Mesenteric fat pad (tissue), 1 donor: Measurements from ENCODE around the gene PRSS57. TPM values are rescaled to one million over a fixed set of nuclear protein-coding genes. Genes with fewer than 3 reads are reported as not detected.
A peak's percentile ranks its signal among the peaks of the same experiment; 100 is the strongest.

Experiments used
- DNase-seq: peaks from one replicate; pipeline ENCODE4 v3.0.0-alpha.2; 2020; ENCODE audit warnings: low spot score
- total RNA-seq: library from RNA; stranded (reverse); fragmentation: NEBNext Ultra II Directional; extraction: Animal tissue kit (Norgen Biotek cat#: 25700); gene quantifications from one replicate; pipeline ENCODE4 v1.2.1, GENCODE V29; 2021
- donor health status: DM: yes; HTN: yes; CAD: no.

The PRSS57 gene
- total RNA-seq, 1 donor from 2014 or later = not detected

DNA sequence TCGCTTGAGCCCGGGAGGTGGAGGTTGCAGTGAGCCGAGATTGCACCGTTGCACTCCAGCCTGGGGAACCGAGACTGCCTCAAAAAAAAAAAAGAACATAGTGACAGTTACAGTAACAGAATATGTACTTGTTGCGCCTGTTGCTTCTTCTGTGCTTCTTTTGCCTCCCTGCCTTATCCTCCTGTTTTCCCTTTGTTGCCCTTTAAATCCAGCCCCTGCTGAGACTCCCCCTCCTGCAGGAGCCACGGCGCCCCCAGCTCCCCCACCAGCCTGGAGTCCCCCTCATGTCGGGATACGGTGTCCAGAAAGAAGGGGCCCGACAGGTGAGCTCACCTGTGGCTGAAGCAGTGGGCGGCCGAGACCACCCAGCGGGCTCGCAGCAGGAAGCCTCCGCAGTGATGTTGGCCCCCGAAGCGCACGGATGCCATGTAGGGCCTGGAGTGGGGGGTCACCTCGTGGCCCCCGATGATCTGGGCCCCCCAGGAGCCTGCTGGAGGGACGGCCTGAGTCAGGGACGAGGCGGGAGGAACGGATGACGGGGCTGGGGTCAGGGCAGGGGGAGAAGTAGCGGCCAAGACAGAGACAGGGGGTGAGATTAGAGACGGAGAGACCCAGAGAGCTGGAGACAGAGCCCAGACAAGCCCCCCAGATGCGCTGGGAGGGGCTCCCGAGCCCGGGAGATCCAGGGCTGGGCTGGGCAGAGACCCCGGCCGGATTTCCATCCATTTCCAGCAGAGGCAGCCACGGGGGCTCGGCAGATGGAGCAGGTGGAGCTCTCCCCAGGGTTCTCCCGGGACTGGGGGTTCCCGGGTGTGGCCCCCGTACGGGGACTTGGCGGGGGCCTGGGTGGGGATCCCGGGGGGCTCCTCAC lies 536 bp downstream of the PRSS57 start:
- no peak for DNase-seq

DNA sequence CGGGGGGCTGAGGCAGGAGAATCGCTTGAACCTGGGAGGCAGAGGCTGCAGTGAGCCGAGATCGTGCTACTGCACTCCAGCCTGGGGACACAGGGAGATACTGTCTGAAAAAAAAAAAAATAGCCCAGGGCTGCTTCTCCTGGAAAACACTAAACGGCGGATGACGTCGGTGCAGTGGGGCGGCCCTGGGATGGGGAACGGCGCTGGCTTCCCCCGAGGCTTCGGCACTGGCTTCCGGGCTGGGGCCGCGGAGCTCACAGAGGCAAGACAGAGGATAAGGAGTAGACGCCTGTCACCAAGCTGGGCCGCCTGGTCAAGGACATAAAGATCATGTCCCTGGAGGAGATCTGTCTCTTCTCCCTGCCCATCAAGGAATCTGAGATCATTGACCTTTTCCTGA lies 5.0 kb downstream of the PRSS57 start:
- DNase-seq = no peak

DNA sequence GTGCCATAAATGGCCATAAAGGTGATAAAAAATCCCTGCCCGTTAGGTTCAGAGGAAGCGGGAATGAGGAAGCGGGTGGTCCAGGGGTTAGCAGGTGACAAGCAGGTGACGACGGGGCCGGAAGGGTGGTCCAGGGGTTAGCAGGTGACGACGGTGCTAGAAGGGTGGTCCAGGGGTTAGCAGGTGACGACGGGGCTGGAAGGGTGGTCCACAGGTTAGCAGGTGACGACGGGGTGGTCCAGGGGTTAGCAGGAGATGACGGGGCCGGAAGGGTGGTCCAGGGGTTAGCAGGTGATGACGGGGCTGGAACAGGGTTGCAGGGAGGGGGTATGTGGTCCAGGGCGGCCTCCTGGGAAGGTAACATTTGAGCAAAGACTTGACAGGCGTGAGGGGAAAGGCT lies 6.3 kb downstream of the PRSS57 start:
- no peak for DNase-seq

DNA sequence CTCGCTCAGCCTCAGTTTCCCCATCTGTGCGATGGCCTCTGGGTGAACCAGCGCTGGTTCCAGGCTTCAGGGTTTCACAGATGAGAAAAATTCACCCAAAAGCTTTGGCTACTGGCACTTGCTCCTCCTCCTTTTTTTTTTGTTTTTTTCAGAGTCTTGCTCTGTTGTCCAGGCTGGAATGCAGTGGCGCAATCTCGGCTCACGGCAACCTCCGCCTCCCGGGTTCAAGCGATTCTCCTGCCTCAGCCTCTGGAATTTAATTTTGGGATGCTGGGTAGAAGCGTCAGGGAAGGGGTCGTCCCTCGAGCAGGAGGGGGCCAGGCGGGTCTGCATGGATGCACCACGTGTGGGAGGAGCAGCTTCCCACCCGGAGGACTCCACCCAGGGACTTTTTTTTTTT lies 7.0 kb downstream of the PRSS57 start:
- no peak for DNase-seq

DNA sequence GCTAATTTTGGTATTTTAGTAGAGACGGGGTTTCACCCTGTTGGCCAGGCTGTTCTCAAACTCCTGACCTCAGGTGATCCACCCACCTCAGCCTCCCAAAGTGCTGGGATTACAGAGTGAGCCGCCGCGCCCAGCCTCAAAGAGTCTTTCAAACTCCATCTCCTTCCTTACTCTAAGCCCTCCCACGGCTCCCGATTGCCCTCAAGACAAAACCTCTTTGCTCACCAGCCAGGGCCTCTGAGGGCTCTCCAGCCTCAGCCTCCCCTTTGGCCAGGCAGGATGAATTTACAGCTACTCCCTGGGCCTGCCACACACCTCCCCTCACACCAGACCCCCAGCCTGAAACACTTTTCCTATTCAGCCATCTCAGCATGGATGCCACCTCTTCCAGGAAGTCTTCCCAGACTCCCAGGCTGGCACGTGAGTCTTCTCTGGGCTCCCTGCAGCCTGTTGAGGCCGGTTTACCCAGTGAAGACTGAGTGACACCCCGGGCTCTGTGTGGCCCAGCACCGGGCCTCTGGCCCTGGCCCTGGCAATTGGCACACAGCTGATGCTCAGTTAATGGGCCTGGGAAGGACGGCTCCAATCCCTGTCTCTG lies 7.6 kb downstream of the PRSS57 start:
- no peak for DNase-seq

DNA sequence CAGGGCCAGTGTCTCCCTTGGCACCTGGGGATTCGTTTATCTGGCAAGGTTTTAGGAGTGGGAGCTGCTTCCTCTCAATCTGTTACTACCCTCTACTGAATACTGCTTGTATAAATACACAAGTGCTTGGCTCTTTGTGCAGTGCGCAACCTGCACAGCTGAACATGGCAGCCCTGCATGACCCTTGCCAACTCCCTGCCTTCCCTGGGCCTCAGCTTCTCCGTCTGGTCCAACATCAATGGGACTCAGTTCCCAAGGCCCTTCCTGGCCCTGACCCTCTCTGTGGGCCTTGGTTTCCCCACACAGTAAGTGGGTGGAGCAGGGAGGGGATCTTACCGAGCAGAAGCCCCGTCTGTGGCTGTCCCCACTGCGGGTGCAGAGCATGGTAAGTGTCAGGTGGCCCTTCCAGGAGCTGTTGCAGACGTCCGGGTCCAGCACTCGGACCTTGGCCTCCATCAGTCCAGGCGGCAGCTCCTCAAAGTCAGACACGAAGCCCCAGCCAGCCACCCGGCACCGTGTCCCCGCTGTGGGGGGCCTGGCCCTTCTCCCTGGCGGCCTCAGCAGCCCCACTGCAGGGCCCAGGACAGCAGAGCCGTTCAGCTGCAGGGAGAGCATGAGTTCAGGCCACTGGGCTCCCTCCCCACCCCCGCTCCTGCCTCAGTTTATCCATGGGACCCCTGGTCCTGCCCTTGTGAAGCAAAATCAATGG lies 8.5 kb downstream of the PRSS57 start:
- no peak for DNase-seq

DNA sequence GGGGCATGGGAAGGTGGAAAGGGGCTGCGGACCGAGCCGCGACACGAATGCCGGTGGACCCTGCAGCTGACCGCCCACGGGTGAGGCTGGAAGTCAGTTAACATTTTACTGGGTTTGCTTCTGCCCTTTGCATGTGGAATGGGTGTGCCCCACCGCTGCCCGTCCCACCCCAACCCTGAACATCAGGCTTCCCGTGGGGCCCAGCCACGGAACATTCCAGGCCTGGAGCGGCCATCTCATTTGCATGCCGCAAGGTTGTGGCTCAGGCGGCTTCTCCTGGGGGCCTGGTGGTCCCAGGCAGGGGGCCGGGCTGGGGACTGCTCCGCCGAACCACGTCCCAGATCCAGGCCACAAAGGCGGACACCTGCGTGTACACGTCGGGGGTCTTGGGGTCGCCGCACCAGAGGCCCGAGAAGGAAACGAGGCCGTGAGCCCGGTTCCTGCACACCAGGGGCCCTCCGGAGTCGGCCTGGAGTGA lies 9.8 kb downstream of the PRSS57 start:
- no peak for DNase-seq

DNA sequence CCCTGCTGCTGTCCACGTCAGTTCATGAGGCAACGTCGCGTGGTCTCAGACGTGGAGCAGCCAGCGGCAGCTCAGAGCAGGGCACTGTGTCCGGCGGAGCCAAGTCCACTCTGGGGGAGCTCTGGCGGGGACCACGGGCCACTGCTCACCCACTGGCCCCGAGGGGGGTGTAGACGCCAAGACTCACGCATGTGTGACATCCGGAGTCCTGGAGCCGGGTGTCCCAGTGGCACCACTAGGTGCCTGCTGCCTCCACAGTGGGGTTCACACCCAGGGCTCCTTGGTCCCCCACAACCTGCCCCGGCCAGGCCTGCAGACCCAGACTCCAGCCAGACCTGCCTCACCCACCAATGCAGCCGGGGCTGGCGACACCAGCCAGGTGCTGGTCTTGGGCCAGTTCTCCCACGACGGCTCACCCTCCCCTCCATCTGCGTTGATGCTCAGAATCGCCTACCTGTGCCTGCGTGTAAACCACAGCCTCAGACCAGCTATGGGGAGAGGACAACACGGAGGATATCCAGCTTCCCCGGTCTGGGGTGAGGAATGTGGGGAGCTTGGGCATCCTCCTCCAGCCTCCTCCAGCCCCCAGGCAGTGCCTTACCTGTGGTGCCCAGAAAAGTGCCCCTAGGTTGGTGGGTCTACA lies 12.5 kb downstream of the PRSS57 start:
- no peak for DNase-seq

DNA sequence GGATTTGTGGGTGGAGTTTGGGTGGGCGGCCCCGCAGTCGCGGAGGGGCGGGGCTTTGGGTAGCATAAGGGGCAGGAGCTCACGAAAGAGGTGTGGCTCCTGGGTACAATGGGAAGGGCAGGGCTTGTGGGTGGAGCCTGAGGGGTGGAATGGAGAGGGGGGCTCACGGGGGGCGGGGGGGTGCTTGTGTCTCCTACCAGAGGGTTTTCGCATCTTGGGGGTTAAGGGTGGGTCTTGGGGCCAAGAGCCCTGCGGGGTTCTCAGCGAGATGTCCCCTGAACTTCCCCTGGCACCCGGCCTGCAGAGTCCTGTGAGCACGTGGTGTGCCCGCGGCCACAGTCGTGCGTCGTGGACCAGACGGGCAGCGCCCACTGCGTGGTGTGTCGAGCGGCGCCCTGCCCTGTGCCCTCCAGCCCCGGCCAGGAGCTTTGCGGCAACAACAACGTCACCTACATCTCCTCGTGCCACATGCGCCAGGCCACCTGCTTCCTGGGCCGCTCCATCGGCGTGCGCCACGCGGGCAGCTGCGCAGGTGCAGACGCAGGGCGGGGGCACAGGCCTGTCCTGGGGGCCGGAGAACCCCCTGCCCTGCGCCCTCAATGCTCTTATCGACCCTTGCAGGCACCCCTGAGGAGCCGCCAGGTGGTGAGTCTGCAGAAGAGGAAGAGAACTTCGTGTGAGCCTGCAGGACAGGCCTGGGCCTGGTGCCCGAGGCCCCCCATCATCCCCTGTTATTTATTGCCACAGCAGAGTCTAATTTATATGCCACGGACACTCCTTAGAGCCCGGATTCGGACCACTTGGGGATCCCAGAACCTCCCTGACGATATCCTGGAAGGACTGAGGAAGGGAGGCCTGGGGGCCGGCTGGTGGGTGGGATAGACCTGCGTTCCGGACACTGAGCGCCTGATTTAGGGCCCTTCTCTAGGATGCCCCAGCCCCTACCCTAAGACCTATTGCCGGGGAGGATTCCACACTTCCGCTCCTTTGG lies 13.9 kb downstream of the PRSS57 start:
- DNase-seq = no peak

DNA sequence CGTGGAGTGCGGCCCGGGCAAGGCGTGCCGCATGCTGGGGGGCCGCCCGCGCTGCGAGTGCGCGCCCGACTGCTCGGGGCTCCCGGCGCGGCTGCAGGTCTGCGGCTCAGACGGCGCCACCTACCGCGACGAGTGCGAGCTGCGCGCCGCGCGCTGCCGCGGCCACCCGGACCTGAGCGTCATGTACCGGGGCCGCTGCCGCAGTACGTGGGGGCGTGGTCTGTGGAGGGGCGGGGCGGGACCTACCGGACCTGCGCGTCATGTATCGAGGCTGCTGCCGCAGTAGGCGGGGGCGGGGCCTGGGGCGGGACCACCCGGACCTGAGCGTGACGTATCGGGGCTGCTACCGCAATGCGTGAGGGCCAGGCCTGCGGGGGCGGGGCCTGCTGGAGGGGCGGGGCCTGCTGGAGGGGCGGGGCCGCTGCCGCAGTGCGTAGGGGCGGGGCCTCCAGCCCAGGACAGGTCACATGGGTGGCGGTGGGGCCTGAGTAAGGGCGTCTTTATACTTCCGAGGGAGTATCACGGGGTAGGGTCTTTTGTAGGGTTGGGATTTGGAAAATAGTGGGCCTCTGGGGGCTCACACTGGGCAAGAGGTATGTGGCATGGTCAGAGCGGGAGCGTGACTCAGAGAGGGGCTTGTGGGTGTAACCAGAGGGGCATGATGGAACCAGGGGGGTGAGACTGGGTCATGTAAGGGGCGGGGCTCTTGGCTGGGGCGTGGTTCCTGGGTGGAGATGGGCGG lies 14.8 kb downstream of the PRSS57 start:
- peak; percentile 100 for DNase-seq

DNA sequence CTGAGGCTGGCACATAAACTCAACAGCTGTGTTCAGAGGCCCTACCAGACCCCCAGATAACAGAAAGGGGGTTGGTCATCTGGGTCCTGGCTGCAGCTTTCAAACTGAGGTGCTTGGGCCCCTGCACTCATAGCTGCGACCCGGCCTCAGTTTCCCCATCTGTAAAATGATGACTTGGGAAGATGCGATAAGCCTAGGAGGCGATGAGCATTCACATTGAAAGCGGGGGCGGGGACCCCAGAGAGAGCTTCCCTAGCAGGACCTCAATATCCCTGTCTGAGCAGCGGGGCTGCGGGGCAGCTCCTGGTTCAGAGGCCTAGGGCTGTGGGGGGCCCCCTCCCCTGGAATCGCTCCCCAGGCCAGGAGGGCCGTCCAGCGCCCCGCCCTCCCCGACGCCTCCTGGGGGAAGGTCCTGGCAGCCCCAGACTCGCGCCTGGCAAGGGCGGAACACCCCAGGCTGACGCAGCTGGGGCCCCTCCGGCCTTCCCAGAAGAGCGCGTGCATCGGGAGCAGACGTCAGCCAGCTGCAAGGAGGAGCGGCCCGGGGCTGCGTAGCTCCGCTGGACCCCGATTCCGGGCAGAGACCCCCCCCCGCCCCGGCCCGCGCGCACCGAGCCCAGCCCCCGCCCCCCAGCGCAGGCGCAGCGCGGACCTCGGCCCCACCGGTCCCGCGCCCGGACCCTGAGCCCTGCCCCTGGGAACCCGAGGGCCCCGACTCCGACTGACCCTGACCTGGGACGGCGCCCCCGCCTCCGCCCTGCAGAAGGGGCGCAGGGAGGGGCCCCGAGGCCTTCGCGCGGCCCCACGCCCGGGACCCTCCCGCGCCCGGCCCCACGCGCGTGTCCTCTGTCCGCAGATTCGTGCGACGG lies 15.6 kb downstream of the PRSS57 start:
- peak; percentile 93 for DNase-seq

DNA sequence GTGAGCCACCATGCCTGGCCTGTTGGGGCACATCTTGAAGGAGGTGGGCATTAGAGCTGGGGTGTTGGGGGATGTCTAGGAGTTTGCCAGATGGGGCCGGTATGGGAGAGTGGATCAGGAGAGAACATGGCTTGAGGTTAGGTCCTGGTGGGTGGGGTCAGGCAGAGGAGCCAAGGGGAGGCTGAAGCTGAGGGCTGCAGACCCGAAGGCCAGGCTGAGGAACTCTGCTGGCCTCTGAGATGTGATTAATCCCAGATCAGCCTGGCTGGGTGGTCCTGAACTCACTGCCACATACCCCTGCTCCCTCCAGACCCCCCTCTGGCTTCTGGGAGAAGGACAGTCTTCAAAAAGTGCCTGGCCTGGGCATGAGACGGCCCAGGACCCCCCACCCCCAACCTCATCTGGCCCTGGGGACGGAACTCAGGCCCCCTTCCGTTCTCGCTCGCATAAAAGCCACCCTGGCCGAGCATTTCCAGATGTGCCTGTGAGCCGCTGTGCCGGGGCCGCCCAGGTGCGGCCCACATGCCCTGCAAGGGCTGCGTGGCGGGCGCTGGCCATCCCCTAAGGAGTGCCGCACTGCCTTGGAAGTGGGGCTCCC lies 16.4 kb downstream of the PRSS57 start:
- DNase-seq = no peak

DNA sequence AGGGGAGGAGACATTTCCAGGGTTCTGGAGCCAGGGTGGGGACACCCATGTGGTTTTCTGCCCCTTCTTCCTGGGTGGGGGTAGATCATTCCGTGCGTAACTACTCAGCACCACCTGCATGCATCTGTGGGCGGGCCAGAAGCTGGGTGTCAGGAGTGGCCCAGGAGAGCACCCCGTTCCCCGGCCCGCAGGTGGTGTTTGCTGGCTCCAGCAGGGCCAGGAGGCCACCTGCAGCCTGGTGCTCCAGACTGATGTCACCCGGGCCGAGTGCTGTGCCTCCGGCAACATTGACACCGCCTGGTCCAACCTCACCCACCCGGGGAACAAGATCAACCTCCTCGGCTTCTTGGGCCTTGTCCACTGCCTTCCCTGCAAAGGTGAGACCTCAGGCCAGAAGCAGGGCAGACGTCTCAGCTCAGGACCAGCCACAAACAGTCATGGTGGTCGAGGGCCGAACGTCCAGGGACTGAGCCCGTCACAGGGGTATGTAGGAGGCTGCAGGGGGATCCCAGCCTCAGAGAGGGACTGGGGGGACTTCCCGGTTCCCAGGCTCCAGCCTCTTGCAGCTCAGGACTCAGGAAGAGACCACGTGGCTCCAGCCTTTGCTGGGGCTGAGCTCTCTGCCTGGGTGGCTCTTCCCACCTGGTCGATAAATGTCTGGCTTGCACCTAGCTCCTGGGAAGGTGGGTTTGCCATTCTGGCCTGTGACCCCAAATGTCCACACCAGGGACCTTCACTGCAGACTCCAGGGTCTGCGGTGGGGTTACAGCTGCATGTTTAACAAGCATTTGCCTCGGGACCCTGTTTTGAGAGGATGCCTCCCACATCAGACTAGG lies 17.4 kb downstream of the PRSS57 start:
- peak; percentile 87 for DNase-seq

DNA sequence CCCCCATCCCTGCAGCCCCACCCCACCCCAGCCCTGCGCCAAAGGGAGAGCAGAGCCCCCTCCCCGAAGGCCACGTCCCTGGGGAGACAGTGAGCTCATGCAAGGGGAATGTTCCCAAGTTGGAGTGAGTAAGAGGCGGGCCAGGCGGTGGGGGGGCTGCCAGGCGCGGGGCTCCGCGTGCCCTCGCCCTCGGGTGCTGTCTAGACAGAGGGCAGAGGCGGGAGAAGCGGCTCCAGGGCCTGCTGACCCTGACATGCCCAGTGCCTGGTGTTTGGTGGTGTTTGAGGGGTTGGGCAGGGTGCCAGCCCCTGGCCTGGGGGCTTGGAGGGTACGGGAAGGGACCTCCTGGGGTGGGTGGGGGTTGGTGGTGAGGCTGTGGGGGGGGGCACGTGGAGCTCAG lies 18.1 kb downstream of the PRSS57 start:
- DNase-seq = no peak

DNA sequence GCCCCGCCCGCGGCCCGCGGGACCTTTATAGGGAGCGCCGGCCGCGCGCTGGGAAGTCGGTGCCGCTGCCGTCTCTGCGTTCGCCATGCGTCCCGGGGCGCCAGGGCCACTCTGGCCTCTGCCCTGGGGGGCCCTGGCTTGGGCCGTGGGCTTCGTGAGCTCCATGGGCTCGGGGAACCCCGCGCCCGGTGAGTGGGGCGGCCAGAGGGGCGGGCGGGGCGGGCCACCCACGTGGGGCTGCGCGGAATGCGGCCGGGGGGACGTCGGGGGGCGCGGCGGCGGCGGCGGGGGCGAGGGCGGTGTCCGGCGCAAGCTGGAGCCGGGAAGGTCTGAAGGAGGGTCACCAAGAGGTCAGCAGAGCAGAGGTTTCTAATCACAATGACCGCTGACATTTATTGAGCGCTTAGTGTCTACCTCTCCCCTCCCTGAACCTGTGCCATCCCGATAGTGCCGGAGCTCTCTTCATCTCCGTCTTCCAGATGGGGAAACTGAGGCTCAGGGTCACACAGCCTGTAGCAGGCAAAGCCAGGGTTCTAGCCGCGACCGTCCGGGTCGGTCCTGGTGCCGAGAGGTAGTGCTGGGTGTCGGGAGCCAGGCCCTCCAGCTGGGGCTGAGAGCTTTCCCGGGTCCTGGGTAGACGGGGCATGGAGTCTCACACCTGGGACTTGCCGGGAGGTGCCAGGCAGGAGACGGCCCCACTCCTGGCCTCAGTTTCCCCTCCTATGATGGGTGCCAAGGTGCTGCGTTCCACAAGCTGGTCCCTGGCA lies 18.7 kb downstream of the PRSS57 start, which contains the start of gene FSTL3:
Gene FSTL3 (plus strand): TSS at position 54 of the 767 bp plus-strand sequence. CDS start 32 bp downstream, at position 86.
- no peak for DNase-seq

DNA sequence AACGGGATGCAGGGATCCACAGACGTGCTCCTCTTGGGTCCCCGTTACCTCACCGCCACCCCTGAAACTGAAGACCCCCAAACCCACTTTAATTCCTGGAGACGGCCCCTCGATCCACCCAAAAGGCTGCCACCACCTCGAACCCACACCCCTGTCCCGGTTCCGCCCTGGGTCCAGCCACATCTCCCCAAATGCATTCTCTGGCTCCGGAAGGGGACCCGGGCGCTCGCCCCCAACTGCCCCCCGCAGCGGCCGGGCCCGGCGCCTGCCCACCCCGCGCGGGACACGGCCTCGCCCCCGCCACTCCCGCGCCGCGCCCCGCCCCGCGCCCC lies 19.3 kb downstream of the PRSS57 start:
- no peak for DNase-seq
